Pancreas (tissue), 10 donors: Measurements from ENCODE around the gene TMEM220. TPM values are rescaled to one million over a fixed set of nuclear protein-coding genes. Genes with fewer than 3 reads are reported as not detected.

Experiments
- ATAC-seq, 4 donors: fragments of 200-7000 bp; cut with Tn5 transposase; one replicate each; pipeline versions ENCODE4 v1.8.0 to v1.9.1; 2020; ENCODE audit warnings: mild to moderate bottlenecking in 4 of 4, moderate library complexity in 4 of 4
- DNase-seq, 6 donors: peaks; one replicate each; pipeline ENCODE4 v3.0.0-alpha.2; 2020
- FAIRE-seq: peaks from 2 replicates; lab custom pipeline; 2012; peaks lifted over from hg19 to GRCh38; lab: Jason Lieb, UNC
- H3K27ac ChIP-seq, 4 donors: fragments of 200-600 bp; sonication (generic); 1 replicate in 3 of 4; 2 replicates in 1 of 4; pipeline versions ENCODE4 v1.5.0 to v1.8.0; 2020
- H3K27me3 ChIP-seq, 4 donors: fragments of 200-600 bp; one replicate each; pipeline ENCODE4 v1.8.0; 2021
- H3K36me3 ChIP-seq, 3 donors: fragments of 200-600 bp; sonication (generic) in 1 of 3; one replicate each; pipeline versions ENCODE4 v1.5.0 to v1.8.0; 2020 to 2021
- H3K4me1 ChIP-seq, 3 donors: fragments of 200-600 bp; one replicate each; pipeline ENCODE4 v1.8.0; 2021
- H3K4me3 ChIP-seq, 4 donors: fragments of 200-600 bp; sonication (generic) in 2 of 4; one replicate each; pipeline versions ENCODE4 v1.5.0 to v1.8.0; 2020 to 2021
- H3K9me3 ChIP-seq, 4 donors: fragments of 200-600 bp; one replicate each; pipeline ENCODE4 v1.8.0; 2021
- CTCF ChIP-seq, 4 donors: fragments of 200-600 bp; sonication (generic) in 3 of 4; IDR thresholded peaks; one replicate each; pipeline versions ENCODE4 v1.5.0 to v1.8.0; 2021; ENCODE audit warnings: antibody characterized with exemption in 4 of 4
- WGBS, 2 donors: extraction: QIAGEN DNeasy Blood & Tissue Kit; methylation state at CpG; one replicate each; pipeline ENCODE4 v1.1.7; 2013; 5-methylcytosine and 5-hydroxymethylcytosine counted together
- intact Hi-C, 3 donors: fragments of 100-400 bp; cut with DNase I; formaldehyde crosslinking; loops; one replicate each; pipeline versions ENCODE4 v1.11.1 to v1.14.2; 2022
- polyA plus RNA-seq, 2 donors: library from polyadenylated mRNA; stranded (reverse); fragments of 200-250 nt; gene quantifications; one replicate each; pipeline ENCODE4 v1.2.3, GENCODE V29; 2013
- total RNA-seq, 6 donors: library from RNA; stranded (reverse); fragmentation: NEBNext Ultra II Directional in 4 of 6; extraction: Animal tissue kit (Norgen Biotek cat#: 25700) in 4 of 6; gene quantifications; one replicate each; pipeline versions ENCODE4 v1.2.1 to v1.2.4, GENCODE V29; 2021 to 2023
- donor health status: healthy with polysubstance abuse.
- donor health status: DM: no; HTN: no; CAD: no; lungs with moderate emphysema.
- donor health status: DM: no; HTN: no; CAD: no.
- donor health status: control.
- donor health status: control.
- donor health status: Bipolar disorder and iron deficiency.
- donor health status: DM: yes; HTN: yes; CAD: no.
- donor health status: DM: no; HTN: no; CAD: no.
- donor health status: DM: no; HTN: no; CAD: no.
- donor health status: DM: yes; HTN: yes; CAD: no.

TMEM220 gene
- total and polyA plus RNA-seq, 8 donors, result 3.0 to 12.4 (median 8.2) TPM

DNA sequence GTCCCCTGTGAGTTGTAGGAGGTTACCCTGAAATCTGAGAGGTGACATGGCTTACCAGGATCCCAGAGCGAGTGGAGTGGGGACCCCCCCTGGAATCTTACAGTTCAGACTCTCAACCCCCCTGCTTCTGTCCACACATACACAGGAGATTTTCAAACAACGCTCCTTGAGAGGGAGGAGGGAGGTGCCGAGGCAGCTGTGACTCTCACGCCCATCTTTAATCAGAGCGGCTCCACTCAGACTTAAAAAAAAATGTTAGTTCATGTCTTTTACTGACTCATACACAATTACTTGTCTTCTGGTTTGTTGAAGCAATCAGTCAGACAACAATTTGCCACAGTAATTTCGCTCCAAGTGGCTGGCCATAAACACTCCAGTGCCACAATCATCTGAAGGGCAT lies 15.4 kb upstream of the TMEM220 start:
- FAIRE-seq, result no peak
- peak in 2 of 4 donors; percentile 29 to 40 for ATAC-seq
- DNase-seq, result no peak
- WGBS, 2 donors, result 64 to 65% methylated on average over 6 of the region's 6 CpGs
- intact Hi-C loops, result no loop called here
- no peaks in the 10 kb centered on the region for H3K4me1 ChIP-seq
- no peak overlapping the region for H3K4me3 ChIP-seq
- H3K36me3 ChIP-seq, result no peaks in the 10 kb centered on the region
- no peak for TF ChIP-seq CTCF (IDR thresholded peaks at IDR 0.05)
- H3K27ac ChIP-seq, result no peak overlapping the region
- H3K9me3 ChIP-seq, result no peaks in the 10 kb centered on the region
- no peaks in the 10 kb centered on the region for H3K27me3 ChIP-seq

GRCh38 chr17:10744501-10745000 lies 14.7 kb upstream of the TMEM220 start:
- H3K4me3 ChIP-seq, result no peak overlapping the region
- TF ChIP-seq CTCF (IDR thresholded peaks at IDR 0.05), result no peak
- ATAC-seq (peak; percentile 60 to 80 (median 71)), DNase-seq (no peak), FAIRE-seq (no peak)
- no peak overlapping the region for H3K27ac ChIP-seq
- intact Hi-C loops, result no loop called here
- H3K9me3 ChIP-seq, result no peaks in the 10 kb centered on the region
- no peaks in the 10 kb centered on the region for H3K27me3 ChIP-seq
- WGBS, 2 donors, result 32 to 36% methylated on average over 7 of the region's 7 CpGs
- no peaks in the 10 kb centered on the region for H3K4me1 ChIP-seq
- H3K36me3 ChIP-seq, result no peaks in the 10 kb centered on the region

DNA sequence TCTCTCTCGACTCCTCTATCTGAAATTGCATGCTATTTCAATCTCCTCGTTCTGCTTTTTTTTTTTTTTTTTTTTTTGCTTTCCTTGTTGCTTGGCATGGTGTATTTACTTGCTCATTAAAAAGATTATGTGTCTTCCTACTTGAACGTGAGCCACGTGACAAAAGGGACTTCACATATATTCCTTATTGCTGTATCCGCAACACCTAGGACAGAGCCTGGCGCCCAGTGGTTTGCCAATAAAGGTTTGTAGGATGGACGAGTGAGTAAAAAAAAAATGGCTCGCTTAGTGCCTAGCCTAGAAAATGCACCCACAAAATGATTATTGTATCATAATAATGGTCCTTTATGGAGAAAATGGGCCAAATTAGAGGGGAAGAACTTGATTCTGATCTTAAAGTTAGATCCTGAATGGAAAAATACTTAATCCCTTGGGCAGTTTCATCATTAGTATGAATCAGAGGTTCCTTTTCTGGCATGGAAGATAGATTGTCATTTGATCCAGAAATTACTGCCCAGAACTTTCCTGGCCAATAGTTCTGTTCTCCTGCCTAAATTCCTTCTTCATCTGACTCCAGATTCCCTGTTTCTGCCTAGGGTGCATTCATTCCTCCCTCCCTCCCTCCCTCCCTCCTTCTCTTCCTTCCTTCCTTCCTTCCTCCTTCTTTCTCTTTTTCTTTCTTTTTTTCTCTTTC lies 13.6 kb upstream of the TMEM220 start:
- no peaks in the 10 kb centered on the region for H3K36me3 ChIP-seq
- 79 to 90% methylated on average over 8 of the region's 8 CpGs for WGBS, 2 donors
- no peak overlapping the region for H3K27ac ChIP-seq
- no peak overlapping the region for H3K4me3 ChIP-seq
- H3K4me1 ChIP-seq, result no peaks in the 10 kb centered on the region
- no peak for FAIRE-seq
- no peak for TF ChIP-seq CTCF (IDR thresholded peaks at IDR 0.05)
- no peaks in the 10 kb centered on the region for H3K27me3 ChIP-seq
- no peaks in the 10 kb centered on the region for H3K9me3 ChIP-seq
- ATAC-seq, result peak in 3 of 4 donors; percentile 13 to 51 (median 32)
- DNase-seq, result no peak
- intact Hi-C loops, result no loop called here

- DNase-seq (no peak), FAIRE-seq (no peak), ATAC-seq (no peak)
- H3K4me3 ChIP-seq, result no peak overlapping the region
- H3K9me3 ChIP-seq, result no peaks in the 10 kb centered on the region
- peaks cover 0 to 7% (median 3%) of the 10 kb centered on the region in 3 donors for H3K4me1 ChIP-seq
- no peaks in the 10 kb centered on the region for H3K36me3 ChIP-seq
- TF ChIP-seq CTCF (IDR thresholded peaks at IDR 0.05), result no peak
- H3K27ac ChIP-seq, result no peak overlapping the region
- intact Hi-C loops, result no loop called here
- 94% methylated on average over 6 of the region's 6 CpGs for WGBS, 2 donors
- H3K27me3 ChIP-seq, result no peaks in the 10 kb centered on the region
Measured at GRCh38 chr17:10742431-10742830, 12.6 kb upstream of the TMEM220 start.
